Measurements from ENCODE around the gene ACKR3. TPM values are rescaled to one million over a fixed set of nuclear protein-coding genes. Genes with fewer than 3 reads are reported as not detected.

ACKR3 gene
- 26.8 TPM for total RNA-seq

GRCh38 chr2:236569573-236569973 is at the start of gene ACKR3:
Gene ACKR3 (plus strand): TSS chr2:236569825. CDS start chr2:236580466, 10,641 bp downstream.

Measured in camera-type eye (tissue), 1 donor.